ENCODE measurements around the gene VAMP5. TPM values are rescaled to one million over a fixed set of nuclear protein-coding genes. Genes with fewer than 3 reads are reported as not detected.
A peak's percentile ranks its signal among the peaks of the same experiment; 100 is the strongest.

VAMP5 gene
- total RNA-seq, 1 experiment from 2014 or later = 6.3 TPM

- Mint-ChIP-seq H3K27me3 (ENCODE audit: low read depth) (peaks cover 15% of the 10 kb centered on the region), H3K4me1 (peaks cover 35% of the 10 kb centered on the region), H3K36me3 (0 out of 2 replicates have a peak, but pooled peaks cover 3% of the 10 kb centered on the region), H3K4me3 (peak within 1 kb of the TSS; percentile 79), H3K27ac (peak within 1 kb of the TSS; percentile 64), H3K9me3 (no peaks in the 10 kb centered on the region)
- DNase-seq (ENCODE audit: low spot score) (peak; percentile 84), ATAC-seq (peak; percentile 91)
- TF ChIP-seq PRDM15 (CRISPR knock-in tag; IDR thresholded peaks at IDR 0.05) = peak; percentile 74
- no peak for TF ChIP-seq NFE2L1 (CRISPR knock-in tag; IDR thresholded peaks at IDR 0.05)
- TF ChIP-seq, protein P1, sequence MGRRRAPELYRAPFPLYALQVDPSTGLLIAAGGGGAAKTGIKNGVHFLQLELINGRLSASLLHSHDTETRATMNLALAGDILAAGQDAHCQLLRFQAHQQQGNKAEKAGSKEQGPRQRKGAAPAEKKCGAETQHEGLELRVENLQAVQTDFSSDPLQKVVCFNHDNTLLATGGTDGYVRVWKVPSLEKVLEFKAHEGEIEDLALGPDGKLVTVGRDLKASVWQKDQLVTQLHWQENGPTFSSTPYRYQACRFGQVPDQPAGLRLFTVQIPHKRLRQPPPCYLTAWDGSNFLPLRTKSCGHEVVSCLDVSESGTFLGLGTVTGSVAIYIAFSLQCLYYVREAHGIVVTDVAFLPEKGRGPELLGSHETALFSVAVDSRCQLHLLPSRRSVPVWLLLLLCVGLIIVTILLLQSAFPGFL (CRISPR knock-in tag; IDR thresholded peaks at IDR 0.05; ENCODE audit: borderline replicate concordance) = no peak
- CTCF ChIA-PET = interaction anchor here (0.7 to 2.1 kb wide), 7 partner anchors 15 to 290 kb away, joined by 3 to 12 read pairs (median 5); partner anchors contain the start of gene RNF181
- POLR2A ChIA-PET = interaction anchor here (0.6 to 1.9 kb wide), 8 partner anchors 10 to 231 kb away, joined by 3 to 9 read pairs (median 5); partner anchors contain the start of genes C2orf68 and MAT2A
Observed at GRCh38 chr2:85577386-85578242, 6.6 kb upstream of the VAMP5 start, which contains the start of gene VAMP8. TSS of gene VAMP8 (plus strand) at chr2:85577586. CDS start at chr2:85577647, 61 bp downstream.

- DNase-seq (ENCODE audit: low spot score) (no peak), ATAC-seq (0 out of 2 replicates have a peak, but pooled peaks have one; percentile 5)
- Mint-ChIP-seq H3K9me3 (no peaks in the 10 kb centered on the region), H3K36me3 (0 out of 2 replicates have a peak, but pooled peaks cover 3% of the 10 kb centered on the region), H3K27me3 (ENCODE audit: low read depth) (peaks cover 15% of the 10 kb centered on the region), H3K4me3 (peak overlapping the region; percentile 79), H3K4me1 (peaks cover 33% of the 10 kb centered on the region), H3K27ac (peak overlapping the region; percentile 64)
- ChIA-PET CTCF (interaction anchor here (1.0 to 2.1 kb wide), 5 partner anchors 17 to 150 kb away, joined by 3 to 12 read pairs (median 7); partner anchors contain the start of gene RNF181), POLR2A (interaction anchor here (0.6 to 1.9 kb wide), 5 partner anchors 17 to 224 kb away, joined by 3 to 7 read pairs (median 4); partner anchors contain the start of genes C2orf68, ELMOD3, GGCX and MAT2A)
- TF ChIP-seq TEAD4 (CRISPR knock-in tag; IDR thresholded peaks at IDR 0.05) = no peak
- peak; percentile 74 for TF ChIP-seq PRDM15 (CRISPR knock-in tag; IDR thresholded peaks at IDR 0.05)
- no peak for TF ChIP-seq JUN (CRISPR knock-in tag; IDR thresholded peaks at IDR 0.05)
- TF ChIP-seq NFE2L1 (CRISPR knock-in tag; IDR thresholded peaks at IDR 0.05) = no peak
Observed at GRCh38 chr2:85578243-85579180, 5.7 kb upstream of the VAMP5 start.

- ATAC-seq = no peak
- no peak for DNase-seq (ENCODE audit: low spot score)
- H3K9me3 Mint-ChIP-seq = no peaks in the 10 kb centered on the region
- CTCF ChIA-PET = interaction anchor here (0.7 to 1.3 kb wide), 3 partner anchors 18 to 33 kb away, joined by 3 to 5 read pairs (median 4); partner anchors contain the start of gene GGCX
- peaks cover 33% of the 10 kb centered on the region for H3K4me1 Mint-ChIP-seq
- POLR2A ChIA-PET = interaction anchor here (0.6 to 1.3 kb wide), 2 partner anchors 18 to 225 kb away, joined by 4 read pairs; partner anchors contain the start of genes ELMOD3, GGCX and RETSAT
- peak overlapping the region; percentile 64 for H3K27ac Mint-ChIP-seq
- peaks cover 21% of the 10 kb centered on the region for H3K27me3 Mint-ChIP-seq (ENCODE audit: low read depth)
- H3K36me3 Mint-ChIP-seq = 0 out of 2 replicates have a peak, but pooled peaks cover 3% of the 10 kb centered on the region
- H3K4me3 Mint-ChIP-seq = peak overlapping the region; percentile 79
- TF ChIP-seq TCF7 (CRISPR knock-in tag; IDR thresholded peaks at IDR 0.05; ENCODE audit: low read depth) (no peak), PRDM15 (CRISPR knock-in tag; IDR thresholded peaks at IDR 0.05) (peak; percentile 9; the same call in 1 of the 2 replicates)
Observed at GRCh38 chr2:85579266-85579935, 4.8 kb upstream of the VAMP5 start.
